ENCODE data around the gene YARS1. TPM values are rescaled to one million over a fixed set of nuclear protein-coding genes. Genes with fewer than 3 reads are reported as not detected.

Gene YARS1
- total RNA-seq = 84.2 and 100 TPM in 2 replicates

DNA sequence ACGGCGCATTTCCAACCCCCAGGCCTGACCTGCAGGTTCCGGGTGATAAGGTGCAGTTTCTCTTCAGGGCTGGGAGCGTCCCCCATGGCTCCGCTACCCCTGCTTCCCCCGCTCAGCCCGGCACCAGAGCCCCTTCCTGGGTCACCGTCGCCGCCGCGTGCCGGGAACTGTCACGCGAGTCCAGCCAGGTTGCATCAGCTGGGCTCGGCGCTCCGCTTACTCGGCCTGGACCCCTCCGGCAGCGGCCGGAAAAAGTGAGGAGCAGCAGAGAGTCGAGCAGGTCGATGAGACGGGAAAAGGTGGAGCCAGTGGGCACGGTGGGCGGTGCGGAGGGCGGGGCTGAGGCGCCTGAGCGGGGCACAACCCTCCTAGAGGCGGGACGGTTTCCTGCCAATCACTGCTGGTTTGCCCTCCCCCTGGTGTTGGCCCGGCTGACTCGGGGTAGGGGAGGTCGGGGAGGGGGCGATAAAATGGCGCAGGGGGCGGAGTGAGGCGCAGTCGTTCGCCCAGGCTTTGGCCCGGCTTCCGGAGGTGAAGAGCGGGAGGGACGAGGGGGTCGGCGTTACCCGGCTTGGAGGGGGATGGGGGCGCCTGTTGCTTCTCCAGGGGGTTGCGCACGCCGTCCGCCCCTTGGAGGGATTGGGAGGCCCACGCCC lies at the start of gene YARS1, which contains the start of gene S100PBP:
TSS of gene YARS1 (minus strand) at position 200 of the 656 bp plus-strand sequence. CDS start at position 86, 114 bp downstream.
TSS of gene S100PBP (plus strand) at position 495 of the 656 bp plus-strand sequence. CDS start 8,447 bp downstream, outside the sequence.

Other genes starting within 250 kb of the YARS1 start
- gene ZBTB8OS, start 166.8 kb downstream of the YARS1 start, total RNA-seq = 30.7 and 39.5 TPM in 2 replicates
- gene RBBP4, start 166.2 kb downstream of the YARS1 start, total RNA-seq = 118 and 143 TPM in 2 replicates
- 7.0 and 12.3 TPM in 2 replicates for gene SYNC, start 114.6 kb downstream of the YARS1 start, total RNA-seq
- gene S100PBP, start 295 bp upstream of the YARS1 start, total RNA-seq = 23.3 and 41.2 TPM in 2 replicates
- 0.19 and 0.27 TPM in 2 replicates for gene FNDC5, start 53.6 kb upstream of the YARS1 start, total RNA-seq
- gene HPCA, start 69.1 kb upstream of the YARS1 start, total RNA-seq = not detected in 2 replicates
- 39.2 and 46.5 TPM in 2 replicates for gene TMEM54, start 84.0 kb upstream of the YARS1 start, total RNA-seq
- 19.7 and 29.2 TPM in 2 replicates for gene RNF19B, start 147.5 kb upstream of the YARS1 start, total RNA-seq
- 75.1 and 88.6 TPM in 2 replicates for gene AK2, start 219.5 kb upstream of the YARS1 start, total RNA-seq